Activated T-cell treated with anti-CD3 and anti-CD28 coated beads, Interleukin-2, amount 50 U/mL, for 4 hours (primary cell): ENCODE measurements around the gene OCIAD1. TPM values are rescaled to one million over a fixed set of nuclear protein-coding genes. Genes with fewer than 3 reads are reported as not detected.
A peak's percentile ranks its signal among the peaks of the same experiment; 100 is the strongest.

Source experiments
- ATAC-seq, 2 donors: fragments of 200-7000 bp; cut with Tn5 transposase; one replicate each; pipeline ENCODE4 v1.10.0; 2021
- DNase-seq: peaks from one replicate; pipeline ENCODE4 v3.0.0-alpha.2; 2020
- H3K27me3 Mint-ChIP-seq: one replicate; pipeline ENCODE4 v1.8.0; 2021; ENCODE audit warnings: low read depth, mixed read lengths
- H3K36me3 Mint-ChIP-seq: one replicate; pipeline ENCODE4 v1.8.0; 2022; ENCODE audit warnings: mixed read lengths; ENCODE audit not compliant: insufficient read depth
- H3K4me1 Mint-ChIP-seq: one replicate; pipeline ENCODE4 v1.8.0; 2021; ENCODE audit warnings: low read depth, mixed read lengths
- H3K4me3 Mint-ChIP-seq: one replicate; pipeline ENCODE4 v1.8.0; 2021; ENCODE audit warnings: mild to moderate bottlenecking, moderate library complexity, mixed read lengths
- H3K9me3 Mint-ChIP-seq: one replicate; pipeline ENCODE4 v1.8.0; 2021; ENCODE audit warnings: mixed read lengths
- total RNA-seq, 3 donors: library from RNA; stranded (reverse); gene quantifications; one replicate each; pipeline ENCODE4 v1.2.1, GENCODE V29; 2021

Gene OCIAD1
- total RNA-seq, 3 donors from 2014 or later = 106 to 120 (median 116) TPM

DNA sequence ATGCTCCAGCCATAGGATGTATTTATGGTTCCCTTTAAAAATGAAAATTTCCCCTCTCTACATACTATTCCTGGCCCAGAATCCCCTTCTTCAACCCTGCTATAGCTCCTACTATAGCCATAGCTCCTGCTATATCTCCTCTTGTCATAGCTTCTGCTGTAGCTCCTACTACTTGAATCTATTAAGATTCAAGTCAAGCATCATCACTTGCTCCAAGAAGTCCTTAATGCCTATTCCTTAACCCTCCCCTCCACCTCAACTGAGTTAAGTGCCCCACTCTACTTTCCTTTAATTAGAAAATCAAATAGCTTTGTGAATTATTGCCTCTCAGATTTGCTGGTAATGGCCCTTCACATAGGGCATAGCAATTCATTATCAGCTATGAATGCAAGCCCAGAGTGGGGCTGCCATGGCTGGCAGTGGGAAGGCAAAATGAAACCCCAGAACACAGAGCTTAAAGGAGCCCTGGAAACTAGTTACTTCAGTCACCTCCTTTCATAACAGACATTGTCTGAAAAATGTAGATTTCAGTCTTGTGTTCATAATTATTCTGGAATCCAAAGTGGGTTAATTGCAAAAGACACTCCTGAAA, 60.2 kb downstream of the OCIAD1 start:
- DNase-seq (no peak), ATAC-seq (no peak)
- peaks cover 2% of the 10 kb centered on the region for H3K4me1 Mint-ChIP-seq
- H3K9me3 Mint-ChIP-seq = peaks cover 11% of the 10 kb centered on the region
- H3K4me3 Mint-ChIP-seq = no peak overlapping the region
- no peaks in the 10 kb centered on the region for H3K27me3 Mint-ChIP-seq
- peaks cover 59% of the 10 kb centered on the region for H3K36me3 Mint-ChIP-seq

DNA sequence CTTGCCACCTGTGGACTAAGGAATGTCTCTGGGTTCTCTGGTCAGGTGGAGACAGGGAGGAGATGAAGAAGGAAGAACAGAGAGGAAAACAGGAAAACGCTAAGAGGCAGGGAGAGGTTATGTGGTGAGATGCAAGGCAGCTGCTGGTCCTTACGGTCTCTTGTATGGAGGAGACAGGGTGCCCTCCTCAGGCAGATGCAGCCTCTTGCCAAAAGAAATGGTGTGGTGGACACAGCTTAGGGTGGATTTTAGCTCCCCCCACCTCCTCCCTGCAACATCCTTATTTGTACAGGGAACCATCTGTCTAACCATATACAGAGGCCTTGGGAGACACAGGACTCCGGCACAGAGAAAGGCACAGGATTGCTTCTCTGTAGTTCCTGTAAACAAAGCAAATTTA, 66.0 kb downstream of the OCIAD1 start:
- no peaks in the 10 kb centered on the region for H3K27me3 Mint-ChIP-seq
- H3K4me3 Mint-ChIP-seq = no peak overlapping the region
- DNase-seq (no peak), ATAC-seq (no peak)
- H3K36me3 Mint-ChIP-seq = peaks cover 64% of the 10 kb centered on the region
- no peaks in the 10 kb centered on the region for H3K9me3 Mint-ChIP-seq
- H3K4me1 Mint-ChIP-seq = peaks cover 27% of the 10 kb centered on the region

DNA sequence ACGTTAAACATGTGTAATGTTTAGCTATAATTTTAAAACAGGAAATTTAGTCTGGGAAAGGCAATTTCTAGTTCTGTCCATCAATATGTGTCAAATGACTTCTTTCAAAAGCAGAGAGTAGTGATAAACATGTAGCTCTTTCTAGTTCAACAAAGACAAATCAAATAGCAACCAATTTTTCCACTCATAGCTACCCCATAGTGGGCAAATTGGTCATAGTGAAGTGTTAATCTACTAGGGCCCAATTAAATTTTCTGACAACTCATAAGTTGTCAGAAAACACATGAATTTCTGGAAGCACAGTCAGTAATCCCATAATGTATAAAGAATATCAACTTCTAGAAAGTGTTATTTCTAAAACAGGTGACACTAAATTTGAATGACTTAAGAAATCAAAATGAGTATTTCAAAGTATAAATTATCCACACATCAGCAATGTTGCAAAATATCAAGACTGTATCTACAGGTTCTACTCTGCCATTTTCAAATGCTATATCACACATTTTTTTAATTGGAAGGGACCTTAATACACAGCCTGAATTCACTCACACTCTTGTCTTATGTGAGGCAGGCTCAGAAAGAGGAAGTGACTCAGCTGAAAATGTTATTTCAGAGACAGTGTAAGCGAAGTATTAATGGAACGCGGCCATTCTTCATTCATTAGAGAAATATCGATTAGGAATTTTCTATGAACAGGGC, 68.0 kb downstream of the OCIAD1 start:
- H3K36me3 Mint-ChIP-seq = peaks cover 61% of the 10 kb centered on the region
- no peaks in the 10 kb centered on the region for H3K27me3 Mint-ChIP-seq
- no peak overlapping the region for H3K4me3 Mint-ChIP-seq
- DNase-seq (no peak), ATAC-seq (peak; percentile 74 to 75)
- H3K9me3 Mint-ChIP-seq = no peaks in the 10 kb centered on the region
- H3K4me1 Mint-ChIP-seq = peaks cover 37% of the 10 kb centered on the region

DNA sequence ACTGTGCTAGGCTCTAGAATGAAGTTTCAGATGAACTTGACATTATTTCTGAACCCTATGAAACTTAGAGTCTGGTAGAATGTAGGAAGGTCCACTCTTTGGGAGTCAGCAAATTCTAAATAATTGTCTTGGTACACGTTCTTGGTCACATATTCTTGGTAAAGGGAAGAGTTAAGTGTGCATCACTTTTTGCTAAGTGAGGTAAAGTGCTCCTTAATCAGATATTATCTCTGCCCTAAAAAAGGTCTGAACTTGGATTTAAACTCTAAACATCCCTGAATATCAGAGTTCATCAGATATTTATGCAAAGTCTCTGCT, 68.5 kb downstream of the OCIAD1 start:
- Mint-ChIP-seq H3K9me3 (no peaks in the 10 kb centered on the region), H3K27me3 (no peaks in the 10 kb centered on the region), H3K4me1 (peaks cover 39% of the 10 kb centered on the region), H3K4me3 (no peak overlapping the region), H3K36me3 (peaks cover 62% of the 10 kb centered on the region)
- DNase-seq (no peak), ATAC-seq (no peak)

DNA sequence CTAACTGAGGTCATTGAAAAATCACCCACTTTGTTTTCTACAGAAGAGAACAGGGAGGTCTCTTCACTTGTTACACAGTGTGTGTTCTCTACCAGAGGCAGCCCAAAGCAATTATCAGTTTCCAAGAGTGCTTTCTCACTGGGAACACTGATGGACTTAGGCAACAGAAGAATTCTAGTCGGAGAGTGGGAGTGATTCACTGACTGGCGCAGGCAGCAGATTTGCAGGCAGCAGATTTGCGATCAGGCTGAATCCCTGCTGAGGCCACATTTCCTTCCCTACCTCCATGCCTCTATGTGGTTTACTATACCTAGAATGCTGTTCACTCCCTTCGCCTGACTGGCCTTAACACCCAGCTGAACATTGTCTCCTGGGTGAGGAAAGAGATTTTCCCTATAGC, 69.1 kb downstream of the OCIAD1 start:
- peaks cover 43% of the 10 kb centered on the region for H3K4me1 Mint-ChIP-seq
- no peak for ATAC-seq
- no peaks in the 10 kb centered on the region for H3K27me3 Mint-ChIP-seq
- DNase-seq = no peak
- H3K4me3 Mint-ChIP-seq = no peak overlapping the region
- no peaks in the 10 kb centered on the region for H3K9me3 Mint-ChIP-seq
- peaks cover 62% of the 10 kb centered on the region for H3K36me3 Mint-ChIP-seq

DNA sequence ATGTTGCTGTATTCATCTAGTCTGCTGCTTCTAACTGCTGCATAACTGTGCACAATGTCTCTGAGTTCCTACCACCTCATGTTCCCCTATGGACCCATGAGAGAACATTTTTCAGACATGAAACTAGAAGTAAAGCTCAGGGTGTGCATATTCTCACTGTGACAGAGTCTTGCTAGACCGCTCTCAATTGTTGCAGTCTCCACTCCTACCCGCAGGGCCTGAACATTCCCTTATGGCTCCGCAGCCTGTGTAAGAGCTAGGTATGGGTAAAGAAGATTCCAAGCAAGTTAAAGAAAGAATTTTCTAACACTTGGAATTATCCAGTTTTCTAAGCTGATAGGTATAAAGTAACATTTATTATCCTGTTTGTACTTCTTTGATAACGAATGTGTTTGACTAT, 70.3 kb downstream of the OCIAD1 start:
- Mint-ChIP-seq H3K36me3 (peaks cover 53% of the 10 kb centered on the region), H3K4me3 (no peak overlapping the region), H3K9me3 (no peaks in the 10 kb centered on the region), H3K27me3 (no peaks in the 10 kb centered on the region), H3K4me1 (peaks cover 53% of the 10 kb centered on the region)
- ATAC-seq (no peak), DNase-seq (no peak)

DNA sequence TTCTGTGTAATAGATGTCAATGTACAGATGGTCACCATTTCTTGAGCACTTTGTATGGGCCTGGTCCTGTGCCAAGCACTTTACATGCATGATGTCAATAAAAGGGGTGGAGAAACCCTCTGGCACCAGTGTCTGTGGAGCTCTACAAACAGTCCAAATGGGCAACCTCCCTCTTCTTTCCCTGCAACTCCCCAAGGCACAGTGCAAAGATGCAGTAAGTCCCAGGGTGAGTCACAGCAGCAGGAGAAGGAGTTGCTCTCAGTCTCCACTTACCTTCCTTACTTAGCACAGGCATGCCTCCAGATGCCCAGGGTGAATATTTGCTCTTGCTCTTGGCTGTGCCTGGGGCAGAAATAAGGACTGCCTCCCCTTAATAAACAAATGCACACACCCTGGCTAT, 71.4 kb downstream of the OCIAD1 start:
- DNase-seq (no peak), ATAC-seq (no peak)
- no peak overlapping the region for H3K4me3 Mint-ChIP-seq
- peaks cover 42% of the 10 kb centered on the region for H3K36me3 Mint-ChIP-seq
- H3K27me3 Mint-ChIP-seq = no peaks in the 10 kb centered on the region
- no peaks in the 10 kb centered on the region for H3K9me3 Mint-ChIP-seq
- peaks cover 61% of the 10 kb centered on the region for H3K4me1 Mint-ChIP-seq

DNA sequence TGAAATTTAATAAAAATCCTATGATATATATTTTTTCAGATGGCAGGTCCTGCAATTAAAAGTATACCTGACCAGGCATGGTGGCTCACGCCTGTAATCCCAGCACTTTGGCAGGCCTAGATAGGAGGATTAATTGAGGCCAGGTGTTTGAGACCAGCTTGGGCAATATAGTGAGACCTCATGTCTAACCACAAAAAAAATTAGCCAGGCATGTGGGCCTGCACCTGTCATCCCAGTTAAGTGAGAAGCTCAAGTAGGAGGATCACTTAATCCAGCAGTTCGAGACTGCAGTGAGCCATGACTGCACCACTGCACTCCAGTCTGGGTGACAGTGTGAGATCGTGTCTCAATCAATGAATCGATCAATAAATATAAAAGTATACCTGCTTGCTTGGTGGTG, 73.2 kb downstream of the OCIAD1 start:
- H3K27me3 Mint-ChIP-seq = no peaks in the 10 kb centered on the region
- no peaks in the 10 kb centered on the region for H3K9me3 Mint-ChIP-seq
- ATAC-seq (no peak), DNase-seq (no peak)
- H3K4me3 Mint-ChIP-seq = no peak overlapping the region
- H3K4me1 Mint-ChIP-seq = peaks cover 60% of the 10 kb centered on the region
- peaks cover 30% of the 10 kb centered on the region for H3K36me3 Mint-ChIP-seq

DNA sequence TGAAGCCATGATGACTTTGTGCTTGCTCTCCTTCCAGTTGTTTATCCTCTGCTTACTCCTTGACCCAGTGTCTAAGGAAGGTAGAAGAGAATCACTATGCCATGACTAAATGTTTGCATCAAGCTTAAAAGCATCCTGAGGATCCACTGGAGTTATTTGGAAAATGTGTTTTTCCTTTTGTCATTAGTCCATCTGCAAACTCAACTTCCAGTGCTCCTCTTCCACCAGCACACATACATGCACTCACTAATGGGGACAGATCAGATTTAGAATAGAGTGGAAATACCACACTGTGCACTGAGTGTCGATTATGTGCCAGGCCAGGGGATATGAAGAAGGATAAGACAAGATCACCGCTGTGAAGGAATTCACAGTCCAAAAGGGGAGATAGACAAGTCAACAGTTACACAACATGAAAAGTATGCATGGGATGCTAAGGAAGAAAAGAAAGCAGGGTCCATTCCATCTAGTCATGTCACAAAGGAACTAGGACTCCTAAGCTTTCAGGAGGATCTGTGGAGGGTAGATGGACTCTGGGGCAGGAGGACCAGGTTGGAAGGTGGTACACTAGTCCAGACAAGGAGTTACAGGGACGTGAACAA, 73.8 kb downstream of the OCIAD1 start:
- Mint-ChIP-seq H3K27me3 (no peaks in the 10 kb centered on the region), H3K36me3 (peaks cover 24% of the 10 kb centered on the region), H3K4me3 (peak overlapping the region; percentile 83), H3K4me1 (peaks cover 56% of the 10 kb centered on the region), H3K9me3 (no peaks in the 10 kb centered on the region)
- DNase-seq (no peak), ATAC-seq (no peak)

DNA sequence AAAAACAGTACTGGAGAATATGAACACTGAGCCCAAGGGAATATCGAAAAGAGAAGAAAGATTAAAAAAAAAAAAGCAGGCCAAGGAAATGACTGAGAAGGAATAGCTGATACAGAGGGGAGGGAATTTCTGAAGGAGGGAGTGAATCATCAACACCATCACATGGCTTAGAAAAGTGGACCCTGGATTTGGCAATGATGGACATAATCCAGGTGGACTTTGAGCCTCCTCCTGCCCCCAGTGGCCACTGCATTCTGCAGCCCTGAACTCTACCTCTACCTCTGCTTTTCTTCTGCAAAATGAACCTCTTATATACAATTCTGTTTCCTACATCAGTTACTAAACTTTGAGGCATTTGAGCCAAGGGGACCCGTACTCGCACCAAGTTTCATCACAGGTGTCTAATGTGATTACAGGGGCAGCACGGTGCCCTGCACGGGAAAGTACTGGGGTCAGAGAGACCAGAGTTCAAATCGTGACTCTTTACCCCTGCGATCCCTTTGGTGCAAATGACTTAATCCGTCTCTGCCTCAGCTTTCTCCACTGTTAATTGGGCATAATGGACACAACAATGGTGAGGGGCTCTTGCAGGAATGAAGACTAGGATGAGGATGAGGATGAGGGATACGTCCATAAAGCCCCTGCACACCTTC, 74.6 kb downstream of the OCIAD1 start:
- DNase-seq (no peak), ATAC-seq (no peak)
- H3K9me3 Mint-ChIP-seq = no peaks in the 10 kb centered on the region
- H3K27me3 Mint-ChIP-seq = no peaks in the 10 kb centered on the region
- H3K4me1 Mint-ChIP-seq = peaks cover 52% of the 10 kb centered on the region
- peaks cover 20% of the 10 kb centered on the region for H3K36me3 Mint-ChIP-seq
- peak overlapping the region; percentile 83 for H3K4me3 Mint-ChIP-seq

DNA sequence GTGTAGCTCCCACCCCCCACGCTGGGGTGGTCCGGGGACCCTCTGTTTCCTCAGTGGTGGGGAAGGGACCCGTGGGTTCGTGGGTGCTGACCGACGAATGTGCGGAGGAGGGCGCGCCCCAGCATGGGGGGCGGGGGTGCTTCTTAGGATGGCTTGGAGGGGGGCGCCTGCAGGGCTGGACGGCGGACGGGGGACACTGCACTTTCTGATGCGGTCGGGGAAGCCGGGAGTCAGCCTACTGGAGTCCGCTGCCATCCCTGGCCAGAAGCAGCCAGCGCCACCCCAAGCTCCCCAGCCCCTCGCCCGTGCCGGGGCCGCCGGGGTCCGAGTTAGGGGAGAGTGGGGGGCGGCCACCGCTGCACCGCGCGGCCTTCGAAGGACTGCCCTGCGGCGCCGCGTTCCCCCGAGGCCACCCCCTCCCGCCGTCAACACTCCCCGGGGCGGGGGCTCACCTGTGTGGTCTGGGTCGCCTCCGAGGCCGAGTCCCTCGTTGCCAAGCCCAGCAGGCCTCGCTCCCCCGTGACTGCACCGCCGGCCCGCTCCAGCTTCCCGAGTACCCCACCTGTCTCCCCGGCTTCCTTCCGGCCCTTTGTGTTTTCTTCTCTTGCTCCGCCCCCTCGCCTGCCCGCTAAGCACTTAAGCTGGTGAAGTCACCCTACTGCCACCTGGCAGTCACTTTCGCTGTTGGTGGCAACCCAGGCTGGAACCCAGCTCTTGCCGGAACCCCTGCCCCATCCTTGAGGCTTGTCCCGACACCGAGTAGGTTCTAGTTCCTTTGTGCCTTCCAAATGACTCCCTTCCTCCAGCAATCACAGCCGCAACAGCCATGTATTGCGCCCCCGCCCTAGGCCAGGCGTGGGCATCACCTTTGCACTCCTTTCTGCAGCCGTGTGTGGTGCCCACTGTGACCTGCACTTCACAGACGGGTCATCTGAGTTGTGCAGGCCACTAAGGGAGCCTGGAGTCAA, 75.6 kb downstream of the OCIAD1 start, which contains the start of gene OCIAD2:
OCIAD2 (minus strand) TSS at position 569 of the 968 bp plus-strand sequence. CDS start 2,225 bp downstream, outside the sequence.
- H3K4me3 Mint-ChIP-seq = peak within 1 kb of the TSS; percentile 93
- peaks cover 45% of the 10 kb centered on the region for H3K4me1 Mint-ChIP-seq
- peak; percentile 68 to 72 for ATAC-seq

DNA sequence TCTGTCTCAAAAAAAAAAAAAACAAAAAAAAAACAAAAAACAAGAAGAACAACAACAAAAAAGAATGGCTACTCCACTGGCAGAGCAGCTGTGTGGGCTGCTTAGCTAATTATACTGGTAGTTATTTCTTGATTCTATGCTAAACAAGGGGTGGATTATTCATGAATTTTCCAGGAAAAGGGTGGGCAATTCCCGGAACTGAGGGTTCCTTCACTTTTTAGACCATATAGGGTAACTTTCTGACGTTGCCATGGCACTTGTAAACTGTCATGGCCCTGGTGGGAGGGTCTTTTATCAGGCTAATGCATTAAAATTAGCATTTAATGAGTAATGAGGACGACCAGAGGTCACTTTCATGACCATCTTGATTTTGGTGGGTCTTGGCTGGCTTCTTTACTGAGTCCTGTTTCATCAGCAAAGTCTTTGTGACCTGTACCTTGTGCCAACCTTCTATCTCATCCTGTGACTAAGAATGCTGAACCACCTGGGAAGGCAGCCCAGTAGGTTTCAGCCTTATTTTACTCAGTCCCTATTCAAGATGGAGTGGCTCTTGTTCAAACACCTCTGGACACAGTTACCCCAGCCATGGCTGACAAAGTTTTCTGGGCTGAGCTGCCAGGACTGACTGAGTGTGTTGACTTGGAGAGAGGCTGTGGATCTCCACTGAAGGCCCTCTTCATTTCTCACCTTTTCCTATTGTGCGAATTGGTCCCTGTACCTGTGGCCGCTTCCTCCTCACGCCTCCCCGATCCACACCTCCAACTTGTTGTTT, 77.0 kb downstream of the OCIAD1 start:
- DNase-seq = no peak
- Mint-ChIP-seq H3K36me3 (peaks cover 6% of the 10 kb centered on the region), H3K27me3 (no peaks in the 10 kb centered on the region), H3K4me3 (no peak overlapping the region), H3K9me3 (no peaks in the 10 kb centered on the region), H3K4me1 (peaks cover 39% of the 10 kb centered on the region)
- no peak for ATAC-seq

More for the DNA sequence above, 75.6 kb downstream of the OCIAD1 start, which contains the start of gene OCIAD2:
- Mint-ChIP-seq H3K27me3 (no peaks in the 10 kb centered on the region), H3K36me3 (peaks cover 14% of the 10 kb centered on the region), H3K9me3 (no peaks in the 10 kb centered on the region)
- DNase-seq = peak; percentile 79

DNA sequence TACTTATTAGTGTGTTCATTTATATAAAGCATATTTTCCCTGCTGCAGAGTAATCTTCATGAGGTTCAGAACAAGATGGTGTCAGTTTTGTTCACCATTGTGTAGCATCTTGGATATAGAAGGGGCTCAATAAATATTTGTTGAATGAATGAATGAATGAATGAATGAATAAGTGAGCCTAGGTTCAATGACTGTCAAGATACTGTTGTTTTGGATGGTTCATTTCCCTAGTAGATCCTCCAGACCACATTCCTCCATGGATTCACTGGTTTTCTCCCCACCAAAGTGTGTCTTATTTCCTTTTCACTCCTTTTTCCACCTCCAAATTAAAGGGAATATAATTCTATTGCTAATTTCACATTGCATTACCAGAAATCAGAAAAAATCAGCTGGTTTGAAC, 77.8 kb downstream of the OCIAD1 start:
- Mint-ChIP-seq H3K27me3 (no peaks in the 10 kb centered on the region), H3K36me3 (peaks cover 4% of the 10 kb centered on the region), H3K9me3 (no peaks in the 10 kb centered on the region), H3K4me3 (no peak overlapping the region), H3K4me1 (peaks cover 38% of the 10 kb centered on the region)
- DNase-seq (no peak), ATAC-seq (no peak)
